ENCODE data around the gene STAMBP. TPM values are rescaled to one million over a fixed set of nuclear protein-coding genes. Genes with fewer than 3 reads are reported as not detected.

The STAMBP gene
- total RNA-seq, 2 donors from 2014 or later, result 32.4 to 38.7 TPM

- intact Hi-C loops (cut with DNase I), result no loop called here
- DNase-seq (ENCODE audit: low spot score), result no peak
Observed at GRCh38 chr2:73917696-73918207, 89.0 kb downstream of the STAMBP start.

- intact Hi-C loops (cut with DNase I), result no loop called here
- DNase-seq (ENCODE audit: low spot score), result no peak
Observed at GRCh38 chr2:73918856-73919255, 90.1 kb downstream of the STAMBP start.

- DNase-seq (ENCODE audit: low spot score), result no peak
- intact Hi-C loops (cut with DNase I), result no loop called here
Observed at GRCh38 chr2:73919596-73920228, 91.0 kb downstream of the STAMBP start.

GRCh38 chr2:73920577-73921545, 92.1 kb downstream of the STAMBP start:
- intact Hi-C loops (cut with DNase I), result no loop called here
- DNase-seq (ENCODE audit: low spot score), result no peak

- DNase-seq (ENCODE audit: low spot score), result no peak
- intact Hi-C loops (cut with DNase I), result no loop called here
Observed at GRCh38 chr2:73921581-73921980, 92.8 kb downstream of the STAMBP start.

GRCh38 chr2:73922681-73923080, 93.9 kb downstream of the STAMBP start:
- intact Hi-C loops (cut with DNase I), result no loop called here
- DNase-seq (ENCODE audit: low spot score), result no peak

Other genes starting within 250 kb of the STAMBP start
- gene NAT8, start 186.5 kb upstream of the STAMBP start, total RNA-seq, result not detected
- 10 to 100 TPM; 27.1 to 27.7 TPM for gene TPRKB, start 91.6 kb upstream of the STAMBP start, total RNA-seq
- gene DUSP11, start 48.9 kb upstream of the STAMBP start, total RNA-seq, result 10 to 100 TPM; 17.0 to 17.3 TPM
- gene C2orf78, start 44.8 kb upstream of the STAMBP start, total RNA-seq, result not detected
- gene ACTG2, start 64.0 kb downstream of the STAMBP start, total RNA-seq, result 1,000 to 10,000 TPM; 2,422 to 4,458 TPM
- gene DGUOK, start 97.9 kb downstream of the STAMBP start, total RNA-seq, result 10 to 100 TPM; 36.1 to 41.9 TPM
- 1 to 10 TPM; 6.6 to 8.5 TPM for gene TET3, start 155.9 kb downstream of the STAMBP start, total RNA-seq